HG02943 (cell line): ENCODE results near the gene ATG101.

Experiments
- ATAC-seq: cut with Tn5 transposase; IDR thresholded peaks from one replicate; pipeline ENCODE4 v1.9.1; 2021; ENCODE audit warnings: mild to moderate bottlenecking, low read depth, moderate library complexity; ENCODE audit not compliant: unreplicated experiment

The ATG101 gene

GRCh38 chr12:52041695-52042123, 28.1 kb upstream of the ATG101 start:
- no peak for ATAC-seq

- no peak for ATAC-seq
Observed at GRCh38 chr12:52042706-52043385, 26.9 kb upstream of the ATG101 start.

- no peak for ATAC-seq
Observed at GRCh38 chr12:52043386-52044212, 26.2 kb upstream of the ATG101 start.

GRCh38 chr12:52044292-52044983, 25.3 kb upstream of the ATG101 start:
- no peak for ATAC-seq

- ATAC-seq, result no peak
Observed at GRCh38 chr12:52045794-52046199, 24.0 kb upstream of the ATG101 start.

GRCh38 chr12:52046859-52047258, 22.9 kb upstream of the ATG101 start:
- no peak for ATAC-seq

- no peak for ATAC-seq
Observed at GRCh38 chr12:52049286-52049685, 20.5 kb upstream of the ATG101 start.

- no peak for ATAC-seq
Observed at GRCh38 chr12:52049688-52050087, 20.1 kb upstream of the ATG101 start.

GRCh38 chr12:52050116-52050757, 19.5 kb upstream of the ATG101 start:
- ATAC-seq, result peak; percentile 15

- peak; percentile 63 for ATAC-seq
Observed at GRCh38 chr12:52050758-52051541, 18.8 kb upstream of the ATG101 start, which contains the start of gene NR4A1. NR4A1 (plus strand) TSS chr12:52051442; CDS start chr12:52054329, 2,887 bp downstream.

GRCh38 chr12:52052468-52053186, 17.2 kb upstream of the ATG101 start:
- no peak for ATAC-seq

GRCh38 chr12:52053536-52054209, 16.1 kb upstream of the ATG101 start:
- ATAC-seq, result no peak

GRCh38 chr12:52054231-52054832, 15.4 kb upstream of the ATG101 start:
- ATAC-seq, result no peak

GRCh38 chr12:52054833-52055730, 14.7 kb upstream of the ATG101 start:
- no peak for ATAC-seq

GRCh38 chr12:52055731-52056711, 13.8 kb upstream of the ATG101 start:
- no peak for ATAC-seq
